Urothelium cell line (cell line): ENCODE data around the gene LILRA2.
"Not testable (repeated sequence)": the region's sequence is repeated elsewhere in the genome, so short reads cannot be mapped to it uniquely, and the experiment has no call there.

Experiments
- DNase-seq: peaks from one replicate; pipeline ENCODE4 v3.0.0; 2011; ENCODE audit warnings: low spot score, mixed read lengths
- FAIRE-seq: peaks from 2 replicates; lab custom pipeline; 2011; peaks lifted over from hg19 to GRCh38; lab: Jason Lieb, UNC

LILRA2 gene

DNA sequence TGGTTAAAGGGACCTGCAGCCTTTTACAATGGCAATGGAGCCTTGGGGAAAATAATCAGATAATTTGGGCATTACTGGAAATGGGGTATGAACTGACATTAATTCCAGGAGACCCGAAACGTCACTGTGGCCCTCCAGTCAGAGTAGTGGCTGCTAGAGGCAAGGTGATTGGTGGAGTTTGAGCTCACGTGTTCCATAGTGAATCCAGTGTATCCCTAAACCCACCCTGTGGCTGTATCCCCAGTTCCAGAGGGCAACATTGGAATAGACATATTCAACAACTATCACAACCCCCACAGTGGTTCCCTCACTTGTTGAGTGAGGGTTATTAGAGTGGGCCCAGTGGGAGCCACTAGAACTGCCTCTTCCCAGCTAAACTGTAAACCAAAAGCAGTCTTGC lies 3.3 kb upstream of the LILRA2 start:
- no peak for FAIRE-seq
- DNase-seq = no peak

- not testable (repeated sequence) for FAIRE-seq, DNase-seq
Measured at GRCh38 chr19:54571715-54572615, 1.6 kb upstream of the LILRA2 start.

DNA sequence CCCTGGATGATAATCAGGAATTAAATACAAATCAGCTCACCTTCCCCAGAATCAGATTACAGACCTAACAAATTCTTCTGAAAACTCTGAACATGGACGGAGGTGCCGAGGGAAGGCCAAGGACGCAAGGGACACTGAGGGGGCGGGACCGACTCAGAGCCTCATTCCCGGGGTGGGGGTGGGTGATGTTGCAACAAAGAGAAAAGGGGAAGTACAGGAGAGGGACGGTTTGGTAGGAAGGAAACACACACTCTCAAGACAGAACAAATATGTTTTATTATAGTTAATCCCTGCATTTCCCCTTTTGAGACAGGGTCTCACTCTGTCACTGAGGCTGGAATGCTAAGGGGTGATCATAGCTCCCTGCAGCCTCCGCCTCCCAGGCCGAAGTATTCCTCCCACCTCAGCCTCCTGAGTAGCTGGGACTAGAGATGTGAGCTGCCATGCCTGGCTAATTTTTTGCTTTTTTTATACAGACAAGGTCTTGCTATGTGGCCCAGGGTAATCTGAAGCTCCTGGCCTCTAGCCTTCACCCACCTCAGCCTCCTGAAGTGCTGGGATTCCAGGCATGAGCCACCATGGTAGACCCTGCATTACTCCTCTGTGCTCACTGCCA lies 786 bp upstream of the LILRA2 start:
- FAIRE-seq (no peak), DNase-seq (no peak)

GRCh38 chr19:54574051-54574450 lies 461 bp downstream of the LILRA2 start:
- no peak for FAIRE-seq
- no peak for DNase-seq

DNA sequence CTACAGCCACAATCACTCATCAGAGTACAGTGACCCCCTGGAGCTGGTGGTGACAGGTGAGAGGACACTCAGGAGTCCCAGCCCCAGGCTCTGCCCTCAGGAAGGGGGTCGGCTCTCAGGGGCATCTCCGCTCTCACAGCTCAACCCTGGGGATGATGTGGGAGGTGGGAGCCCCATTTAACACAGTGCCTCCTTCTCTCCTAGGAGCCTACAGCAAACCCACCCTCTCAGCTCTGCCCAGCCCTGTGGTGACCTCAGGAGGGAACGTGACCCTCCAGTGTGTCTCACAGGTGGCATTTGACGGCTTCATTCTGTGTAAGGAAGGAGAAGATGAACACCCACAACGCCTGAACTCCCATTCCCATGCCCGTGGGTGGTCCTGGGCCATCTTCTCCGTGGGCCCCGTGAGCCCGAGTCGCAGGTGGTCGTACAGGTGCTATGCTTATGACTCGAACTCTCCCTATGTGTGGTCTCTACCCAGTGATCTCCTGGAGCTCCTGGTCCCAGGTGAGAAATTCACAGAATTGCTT lies 1.0 kb downstream of the LILRA2 start:
- FAIRE-seq (no peak), DNase-seq (no peak)

DNA sequence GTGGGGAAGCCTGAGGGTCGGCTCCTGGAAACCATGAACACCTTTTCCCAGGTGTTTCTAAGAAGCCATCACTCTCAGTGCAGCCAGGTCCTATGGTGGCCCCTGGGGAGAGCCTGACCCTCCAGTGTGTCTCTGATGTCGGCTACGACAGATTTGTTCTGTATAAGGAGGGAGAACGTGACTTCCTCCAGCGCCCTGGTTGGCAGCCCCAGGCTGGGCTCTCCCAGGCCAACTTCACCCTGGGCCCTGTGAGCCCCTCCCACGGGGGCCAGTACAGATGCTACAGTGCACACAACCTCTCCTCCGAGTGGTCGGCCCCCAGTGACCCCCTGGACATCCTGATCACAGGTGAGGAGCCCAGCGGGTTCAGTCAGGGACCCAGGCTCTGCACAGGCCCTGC lies 1.6 kb downstream of the LILRA2 start:
- FAIRE-seq, DNase-seq: not testable (repeated sequence)

DNA sequence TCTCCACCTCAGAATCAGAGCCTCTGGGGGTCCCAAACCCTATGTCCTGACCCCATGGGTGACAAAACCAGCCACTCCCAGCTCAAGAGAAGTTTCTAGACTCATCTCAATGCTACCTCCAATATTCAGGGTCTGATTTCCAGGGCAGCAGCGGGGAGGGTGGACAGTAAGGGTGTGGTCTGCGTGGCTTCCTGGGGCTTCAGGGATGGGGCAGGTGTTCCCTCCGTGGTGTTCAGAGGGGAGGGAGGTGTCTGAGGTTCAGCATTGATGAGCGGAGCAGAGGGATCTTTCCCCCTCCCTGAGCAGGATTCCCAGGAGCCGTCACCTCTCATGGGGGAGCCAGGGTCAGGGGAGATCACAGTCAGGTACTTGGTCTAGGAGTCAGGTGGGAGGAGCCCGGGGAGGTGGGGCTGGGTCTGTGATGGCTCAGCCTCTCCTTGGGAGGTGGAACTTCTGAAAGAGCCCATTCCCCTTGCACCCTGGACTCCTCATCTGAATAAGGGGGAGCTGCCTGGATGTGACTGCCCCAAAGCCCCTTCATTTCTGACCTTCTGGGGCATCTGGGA lies 2.9 kb downstream of the LILRA2 start:
- FAIRE-seq (no peak), DNase-seq (no peak)

DNA sequence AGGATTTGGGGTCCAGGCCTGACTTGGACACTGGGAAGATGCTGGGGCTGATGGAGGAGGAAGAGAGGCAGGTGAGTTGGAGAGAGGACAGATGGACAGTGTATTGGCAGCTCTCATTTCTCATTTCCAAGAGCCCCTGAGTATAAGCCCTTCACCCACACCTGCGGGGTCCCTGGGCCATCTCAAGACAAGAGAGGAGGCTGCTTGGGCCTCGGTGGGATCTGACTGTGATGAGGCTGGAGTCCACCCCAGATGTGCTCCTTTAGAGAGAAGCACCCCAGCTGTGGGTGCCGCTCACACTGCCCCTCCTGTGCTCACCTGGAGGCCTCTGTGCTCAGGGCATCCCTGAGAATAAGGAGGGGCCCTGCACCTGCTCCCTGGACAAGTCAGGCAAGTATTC lies 3.7 kb downstream of the LILRA2 start:
- no peak for DNase-seq
- FAIRE-seq = no peak

GRCh38 chr19:54578268-54578667 lies 4.7 kb downstream of the LILRA2 start:
- not testable (repeated sequence) for FAIRE-seq, DNase-seq

GRCh38 chr19:54586397-54586796 lies 12.8 kb downstream of the LILRA2 start:
- DNase-seq = no peak
- FAIRE-seq = no peak

DNA sequence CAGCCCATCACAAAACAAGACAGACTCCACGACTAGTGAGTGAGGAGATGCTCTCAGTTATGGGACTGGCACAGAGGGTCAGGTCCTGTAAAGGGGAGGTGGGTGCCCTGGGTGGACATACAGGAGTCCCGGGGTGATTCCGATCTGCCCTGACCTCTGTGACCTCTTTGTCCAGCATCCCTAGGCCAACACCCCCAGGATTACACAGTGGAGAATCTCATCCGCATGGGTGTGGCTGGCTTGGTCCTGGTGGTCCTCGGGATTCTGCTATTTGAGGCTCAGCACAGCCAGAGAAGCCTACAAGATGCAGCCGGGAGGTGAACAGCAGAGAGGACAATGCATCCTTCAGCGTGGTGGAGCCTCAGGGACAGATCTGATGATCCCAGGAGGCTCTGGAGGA lies 13.4 kb downstream of the LILRA2 start:
- DNase-seq = no peak
- no peak for FAIRE-seq

DNA sequence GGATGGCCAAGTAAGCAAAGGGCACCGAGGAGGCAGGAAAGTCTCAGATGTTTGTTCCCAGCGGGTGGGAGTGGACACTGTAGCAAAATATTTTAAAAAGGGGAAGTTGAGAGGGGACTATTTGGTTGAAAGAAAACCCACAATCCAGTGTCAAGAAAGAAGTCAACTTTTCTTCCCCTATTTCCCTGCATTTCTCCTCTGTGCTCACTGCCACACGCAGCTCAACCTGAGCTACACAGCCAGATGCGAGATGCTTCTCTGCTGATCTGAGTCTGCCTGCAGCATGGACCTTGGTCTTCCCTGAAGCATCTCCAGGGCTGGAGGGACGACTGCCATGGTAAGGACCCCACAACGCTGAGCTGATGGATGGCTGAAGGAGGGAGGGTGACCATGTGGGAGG lies 19.9 kb downstream of the LILRA2 start, which contains the start of gene LILRA1:
TSS of gene LILRA1 (plus strand) at position 188 of the 400 bp plus-strand sequence. CDS start 613 bp downstream, outside the sequence.
- not testable (repeated sequence) for FAIRE-seq, DNase-seq

- not testable (repeated sequence) for FAIRE-seq, DNase-seq
Measured at GRCh38 chr19:54593931-54594626, 20.5 kb downstream of the LILRA2 start.

GRCh38 chr19:54594737-54595136 lies 21.1 kb downstream of the LILRA2 start:
- no peak for FAIRE-seq
- DNase-seq = no peak

DNA sequence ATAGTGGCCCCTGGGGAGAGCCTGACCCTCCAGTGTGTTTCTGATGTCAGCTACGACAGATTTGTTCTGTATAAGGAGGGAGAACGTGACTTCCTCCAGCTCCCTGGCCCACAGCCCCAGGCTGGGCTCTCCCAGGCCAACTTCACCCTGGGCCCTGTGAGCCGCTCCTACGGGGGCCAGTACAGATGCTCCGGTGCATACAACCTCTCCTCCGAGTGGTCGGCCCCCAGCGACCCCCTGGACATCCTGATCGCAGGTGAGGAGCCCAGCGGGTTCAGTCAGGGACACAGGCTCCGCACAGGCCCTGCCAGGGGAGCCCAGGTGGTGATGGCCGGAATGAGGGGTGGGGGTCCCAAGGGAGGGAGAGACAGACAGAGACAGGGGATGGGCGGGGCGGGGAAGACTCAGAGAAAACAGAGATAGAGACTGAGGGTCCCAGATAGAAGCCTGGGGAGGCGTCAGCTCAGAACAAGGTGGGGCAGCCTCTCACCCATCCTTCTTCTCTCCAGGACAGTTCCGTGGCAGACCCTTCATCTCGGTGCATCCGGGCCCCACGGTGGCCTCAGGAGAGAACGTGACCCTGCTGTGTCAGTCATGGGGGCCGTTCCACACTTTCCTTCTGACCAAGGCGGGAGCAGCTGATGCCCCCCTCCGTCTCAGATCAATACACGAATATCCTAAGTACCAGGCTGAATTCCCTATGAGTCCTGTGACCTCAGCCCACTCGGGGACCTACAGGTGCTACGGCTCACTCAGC lies 22.3 kb downstream of the LILRA2 start:
- not testable (repeated sequence) for FAIRE-seq, DNase-seq

DNA sequence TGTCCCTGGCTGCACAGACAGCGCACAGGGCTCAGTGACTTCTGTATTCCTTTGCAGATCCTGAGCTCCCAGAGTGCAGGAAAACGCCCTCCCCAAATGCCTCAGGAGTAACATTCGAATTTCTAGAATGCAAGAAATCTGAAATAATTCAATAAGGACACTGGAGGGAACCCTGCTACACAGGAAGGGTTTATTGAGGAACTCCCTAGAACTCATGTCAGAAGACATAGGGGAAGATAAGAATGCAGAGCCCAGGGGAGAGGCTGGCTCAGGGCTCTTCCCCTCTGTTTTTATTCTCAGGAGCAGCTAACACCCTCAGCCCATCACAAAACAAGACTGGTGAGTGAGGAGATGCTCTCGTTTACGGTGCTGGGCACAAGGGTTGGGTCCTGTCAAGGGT lies 26.6 kb downstream of the LILRA2 start:
- FAIRE-seq = no peak
- DNase-seq = no peak

DNA sequence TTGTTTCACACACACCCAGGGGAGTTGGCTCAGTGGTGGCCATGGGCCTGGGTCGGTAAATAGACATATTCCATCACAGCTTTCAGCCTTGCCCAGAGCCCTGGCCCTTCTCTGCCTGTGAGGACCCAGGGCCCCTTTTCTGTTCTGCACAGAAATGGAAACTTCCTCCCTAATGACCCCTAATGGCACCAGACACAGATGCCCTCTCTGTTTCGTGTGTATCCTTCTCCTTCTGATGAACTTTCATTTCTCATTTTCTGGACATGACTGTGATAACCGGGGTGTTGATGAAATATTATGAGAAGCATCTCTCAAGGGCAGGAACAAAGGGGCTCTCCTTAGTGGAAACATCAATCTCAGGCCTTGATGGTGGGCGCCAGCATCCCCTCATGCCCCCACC lies 32.6 kb downstream of the LILRA2 start:
- FAIRE-seq (no peak), DNase-seq (no peak)

DNA sequence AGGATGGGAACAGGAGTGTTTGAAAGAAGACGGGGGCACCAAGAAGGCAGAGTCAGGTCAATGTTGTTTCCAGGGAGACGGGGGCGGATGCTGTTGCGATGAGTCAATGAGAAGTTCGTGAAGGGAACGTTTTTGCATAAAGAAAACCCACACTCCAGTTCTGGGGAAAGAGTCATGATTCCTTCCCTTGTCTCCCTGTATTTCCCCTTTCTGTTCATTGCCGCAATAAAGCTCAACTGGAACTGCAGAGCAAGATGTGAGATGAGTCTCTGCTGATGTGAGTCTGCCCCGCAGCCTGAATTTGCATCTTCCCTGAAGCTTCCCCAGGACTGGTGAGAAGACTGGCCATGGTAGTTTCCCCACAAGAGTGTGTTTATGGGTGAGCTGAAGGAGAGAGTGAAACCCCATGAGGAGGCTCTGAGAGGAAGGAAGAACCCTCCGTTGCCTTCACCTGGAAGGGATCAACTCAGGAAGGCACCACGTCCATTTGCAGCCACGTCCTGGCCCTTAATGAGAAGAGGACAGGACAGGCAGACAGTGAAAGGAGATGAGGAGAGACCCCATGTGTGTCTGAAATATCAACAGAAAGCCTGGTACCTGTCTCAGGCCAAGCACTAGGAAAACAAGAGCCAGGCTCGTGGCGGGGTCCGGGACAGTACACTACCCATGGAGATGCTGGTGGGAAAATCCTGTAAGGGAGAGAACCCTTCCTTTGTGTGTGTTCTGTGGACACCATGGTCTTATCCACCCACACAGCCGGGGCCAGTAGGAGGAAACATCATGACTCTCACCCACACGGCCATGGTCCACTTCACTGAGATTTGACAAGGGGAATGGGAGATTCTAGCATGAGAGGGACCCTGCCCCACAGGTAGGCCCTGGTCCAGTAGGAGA lies 33.5 kb downstream of the LILRA2 start:
- no peak for DNase-seq
- FAIRE-seq = peak; percentile 59

DNA sequence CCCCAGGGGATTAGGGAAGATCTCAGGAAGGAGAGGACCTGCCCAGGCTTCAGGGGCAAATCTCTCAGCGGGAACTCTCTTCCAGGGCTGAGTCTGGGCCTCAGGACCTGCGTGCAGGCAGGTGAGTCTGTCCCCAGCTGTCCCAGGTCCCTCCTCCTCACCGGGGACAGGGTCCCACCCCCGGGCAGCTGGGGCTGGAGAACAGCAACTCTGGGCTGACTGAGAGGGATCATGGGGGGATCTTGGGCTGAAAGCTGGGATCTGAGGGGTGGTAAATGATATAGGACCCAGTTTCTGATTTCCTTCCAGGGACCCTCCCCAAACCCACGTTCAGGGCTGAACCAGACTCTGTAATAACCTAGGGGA lies 34.2 kb downstream of the LILRA2 start:
- no peak for FAIRE-seq

More for the DNA sequence above, 34.2 kb downstream of the LILRA2 start:
- DNase-seq = no peak
